Mesenchymal stem cell (in vitro differentiated cells and primary cell): ENCODE data around the gene RAB27B.

Source experiments
- DNase-seq: peaks from one replicate; pipeline ENCODE4 v3.0.0-alpha.2; 2013
- H2AFZ ChIP-seq: one replicate; pipeline ENCODE4 v1.6.1; 2013; ENCODE audit warnings: low read depth, mild to moderate bottlenecking, control low read depth, inconsistent platforms, low read length, moderate library complexity
- H2AK5ac ChIP-seq: 2 replicates; pipeline ENCODE4 v1.6.1; 2013; ENCODE audit warnings: low read length, moderate library complexity, mild to moderate bottlenecking, inconsistent platforms; ENCODE audit not compliant: severe bottlenecking
- H2BK120ac ChIP-seq: one replicate; pipeline ENCODE4 v1.6.1; 2013; ENCODE audit warnings: low read depth, mild to moderate bottlenecking, inconsistent platforms, low read length, moderate library complexity
- H2BK12ac ChIP-seq, 2 experiments: one replicate each; pipeline ENCODE4 v1.6.1; 2013; ENCODE audit warnings: inconsistent platforms in 2 of 2, low read length in 2 of 2, mild to moderate bottlenecking in 2 of 2, moderate library complexity in 2 of 2, control low read depth in 1 of 2
- H2BK15ac ChIP-seq: one replicate; pipeline ENCODE4 v1.6.1; 2013; ENCODE audit warnings: mild to moderate bottlenecking, low read depth, inconsistent platforms; ENCODE audit not compliant: poor library complexity, severe bottlenecking
- H2BK5ac ChIP-seq: 2 replicates; pipeline ENCODE4 v1.6.1; 2013; ENCODE audit warnings: low read depth, mild to moderate bottlenecking, low read length, control low read depth, inconsistent platforms; ENCODE audit not compliant: poor library complexity, severe bottlenecking
- H3K14ac ChIP-seq, 2 experiments: one replicate each; pipeline ENCODE4 v1.6.1; 2013; ENCODE audit warnings: inconsistent platforms in 2 of 2, low read length in 2 of 2, control low read depth in 1 of 2, mild to moderate bottlenecking in 1 of 2, moderate library complexity in 1 of 2
- H3K18ac ChIP-seq, 2 experiments: one replicate each; pipeline ENCODE4 v1.6.1; 2013; ENCODE audit warnings: inconsistent platforms in 2 of 2, low read length in 2 of 2, control low read depth in 1 of 2, low read depth in 1 of 2, mild to moderate bottlenecking in 1 of 2
- H3K23ac ChIP-seq, 2 experiments: one replicate each; pipeline ENCODE4 v1.6.1; 2013; ENCODE audit warnings: inconsistent platforms in 2 of 2, low read length in 2 of 2, mild to moderate bottlenecking in 2 of 2, moderate library complexity in 2 of 2, control low read depth in 1 of 2
- H3K27ac ChIP-seq: 2 replicates; pipeline ENCODE4 v1.5.1; 2013; ENCODE audit warnings: mild to moderate bottlenecking, moderate library complexity, low read length, control low read depth, inconsistent platforms; ENCODE audit not compliant: poor library complexity, severe bottlenecking
- H3K27me3 ChIP-seq, 2 experiments: 2 replicates each; pipeline versions ENCODE4 v1.6.1 to v1.7.0; 2013; ENCODE audit warnings: low read length in 2 of 2, mild to moderate bottlenecking in 2 of 2, moderate library complexity in 2 of 2, control low read depth in 1 of 2, inconsistent platforms in 1 of 2; ENCODE audit not compliant: control insufficient read depth in 1 of 2, insufficient read depth in 1 of 2
- H3K36me3 ChIP-seq, 2 experiments: 2 replicates each; pipeline versions ENCODE4 v1.6.1 to v1.7.0; 2013; ENCODE audit warnings: low read length in 2 of 2, control low read depth in 1 of 2, inconsistent platforms in 1 of 2, low read depth in 1 of 2, mild to moderate bottlenecking in 1 of 2; ENCODE audit not compliant: insufficient read depth in 2 of 2, control insufficient read depth in 1 of 2
- H3K4ac ChIP-seq, 2 experiments: one replicate each; pipeline ENCODE4 v1.6.1; 2013; ENCODE audit warnings: inconsistent platforms in 2 of 2, low read length in 2 of 2, mild to moderate bottlenecking in 2 of 2, moderate library complexity in 2 of 2, control low read depth in 1 of 2, low read depth in 1 of 2
- H3K4me1 ChIP-seq: 2 replicates; pipeline ENCODE4 v1.6.1; 2013; ENCODE audit warnings: low read depth, low read length, control low read depth; ENCODE audit not compliant: control insufficient read depth, insufficient read depth
- H3K4me2 ChIP-seq: 2 replicates; pipeline ENCODE4 v1.6.1; 2013; ENCODE audit warnings: low read length, mild to moderate bottlenecking, inconsistent platforms; ENCODE audit not compliant: poor library complexity, severe bottlenecking
- H3K4me3 ChIP-seq, 2 experiments: 2 replicates each; pipeline versions ENCODE4 v1.5.1 to v1.7.0; 2013; ENCODE audit warnings: low read length in 2 of 2, mild to moderate bottlenecking in 2 of 2, control low read depth in 1 of 2, low read depth in 1 of 2; ENCODE audit not compliant: insufficient read depth in 1 of 2
- H3K79me1 ChIP-seq: replicated peaks from 2 replicates; pipeline ENCODE4 v1.6.1; 2013; ENCODE audit warnings: mild to moderate bottlenecking, control low read depth, low read length, inconsistent platforms; ENCODE audit not compliant: poor library complexity, severe bottlenecking
- H3K9ac ChIP-seq: 2 replicates; pipeline ENCODE4 v1.7.0; 2013; ENCODE audit warnings: mild to moderate bottlenecking, low read length, moderate library complexity
- H3K9me3 ChIP-seq: 2 replicates; pipeline ENCODE4 v1.7.0; 2013; ENCODE audit warnings: mild to moderate bottlenecking, low read length; ENCODE audit not compliant: control insufficient read depth
- H4K8ac ChIP-seq: one replicate; pipeline ENCODE4 v1.6.1; 2013; ENCODE audit warnings: inconsistent platforms, mild to moderate bottlenecking, low read length, moderate library complexity
- H4K91ac ChIP-seq: one replicate; pipeline ENCODE4 v1.6.1; 2013; ENCODE audit warnings: mild to moderate bottlenecking, low read length, inconsistent platforms
- WGBS: methylation state at CpG from one replicate; pipeline ENCODE4 v1.1.7; 2013; ENCODE audit warnings: mixed read lengths; 5-methylcytosine and 5-hydroxymethylcytosine counted together

Gene RAB27B

GRCh38 chr18:54871231-54871630 is 43.0 kb downstream of the RAB27B start:
- H3K18ac ChIP-seq, result no peak overlapping the region
- no peak overlapping the region for H2BK15ac ChIP-seq
- H2BK12ac ChIP-seq, result no peak overlapping the region
- no peak overlapping the region for H3K23ac ChIP-seq
- no peaks in the 10 kb centered on the region for H3K36me3 ChIP-seq
- H3K4ac ChIP-seq, result no peak overlapping the region
- H4K8ac ChIP-seq, result no peak overlapping the region
- 67% methylated on average over 6 of the region's 6 CpGs for WGBS
- H3K9ac ChIP-seq, result no peak overlapping the region
- H2AFZ ChIP-seq, result no peak overlapping the region
- no peak overlapping the region for H3K4me3 ChIP-seq
- H2AK5ac ChIP-seq, result no peak overlapping the region
- no peaks in the 10 kb centered on the region for H3K4me1 ChIP-seq
- H3K79me1 ChIP-seq, result no peaks in the 10 kb centered on the region
- no peak overlapping the region for H3K4me2 ChIP-seq
- H3K27ac ChIP-seq, result no peak overlapping the region
- no peaks in the 10 kb centered on the region for H3K27me3 ChIP-seq
- H3K14ac ChIP-seq, result no peak overlapping the region
- H4K91ac ChIP-seq, result no peak overlapping the region
- no peak for DNase-seq
- no peak overlapping the region for H2BK5ac ChIP-seq
- no peaks in the 10 kb centered on the region for H3K9me3 ChIP-seq
- no peak overlapping the region for H2BK120ac ChIP-seq

GRCh38 chr18:54872681-54873080 is 44.4 kb downstream of the RAB27B start:
- peak overlapping the region in 1 of 2 experiments; percentile 73 for H3K4ac ChIP-seq
- H3K14ac ChIP-seq, result no peak overlapping the region
- H3K4me2 ChIP-seq, result no peak overlapping the region
- no peak overlapping the region for H2BK120ac ChIP-seq
- no peak overlapping the region for H3K18ac ChIP-seq
- no peaks in the 10 kb centered on the region for H3K27me3 ChIP-seq
- H2BK12ac ChIP-seq, result no peak overlapping the region
- no peak overlapping the region for H3K23ac ChIP-seq
- no peaks in the 10 kb centered on the region for H3K9me3 ChIP-seq
- H3K4me3 ChIP-seq, result no peak overlapping the region
- H3K9ac ChIP-seq, result no peak overlapping the region
- DNase-seq, result no peak
- H2AFZ ChIP-seq, result no peak overlapping the region
- H4K8ac ChIP-seq, result no peak overlapping the region
- H3K27ac ChIP-seq, result no peak overlapping the region
- H2BK15ac ChIP-seq, result no peak overlapping the region
- no peak overlapping the region for H2AK5ac ChIP-seq
- no peaks in the 10 kb centered on the region for H3K79me1 ChIP-seq
- H4K91ac ChIP-seq, result no peak overlapping the region
- no peaks in the 10 kb centered on the region for H3K36me3 ChIP-seq
- no peaks in the 10 kb centered on the region for H3K4me1 ChIP-seq
- H2BK5ac ChIP-seq, result no peak overlapping the region
- 67% methylated on average over 1 of the region's 1 CpG for WGBS

- H4K8ac ChIP-seq, result no peak overlapping the region
- no peak overlapping the region for H2AFZ ChIP-seq
- no peak overlapping the region for H3K4me2 ChIP-seq
- H2BK12ac ChIP-seq, result peak overlapping the region in 1 of 2 experiments; percentile 28
- H3K14ac ChIP-seq, result no peak overlapping the region
- no peak overlapping the region for H2AK5ac ChIP-seq
- peak overlapping the region; percentile 61 for H2BK120ac ChIP-seq
- H3K4me1 ChIP-seq, result no peaks in the 10 kb centered on the region
- H2BK15ac ChIP-seq, result no peak overlapping the region
- H3K27ac ChIP-seq, result no peak overlapping the region
- H2BK5ac ChIP-seq, result no peak overlapping the region
- H3K4ac ChIP-seq, result peak overlapping the region in 1 of 2 experiments; percentile 1
- H3K36me3 ChIP-seq, result no peaks in the 10 kb centered on the region
- H3K18ac ChIP-seq, result peak overlapping the region in 1 of 2 experiments; percentile 37
- no peak overlapping the region for H3K23ac ChIP-seq
- no peaks in the 10 kb centered on the region for H3K9me3 ChIP-seq
- no peak overlapping the region for H3K9ac ChIP-seq
- no peak overlapping the region for H3K4me3 ChIP-seq
- no peak for DNase-seq
- H3K27me3 ChIP-seq, result no peaks in the 10 kb centered on the region
- H4K91ac ChIP-seq, result no peak overlapping the region
- 91% methylated on average over 2 of the region's 2 CpGs for WGBS
- no peaks in the 10 kb centered on the region for H3K79me1 ChIP-seq
These were observed 45.6 kb downstream of the RAB27B start for GRCh38 chr18:54873884-54874255.

- no peak for DNase-seq
- no peaks in the 10 kb centered on the region for H3K79me1 ChIP-seq
- H3K36me3 ChIP-seq, result no peaks in the 10 kb centered on the region
- H3K9me3 ChIP-seq, result no peaks in the 10 kb centered on the region
- H3K18ac ChIP-seq, result no peak overlapping the region
- no peak overlapping the region for H2AFZ ChIP-seq
- H3K4me1 ChIP-seq, result no peaks in the 10 kb centered on the region
- H3K14ac ChIP-seq, result peak overlapping the region in 1 of 2 experiments; percentile 84
- peak overlapping the region in 1 of 2 experiments; percentile 63 for H2BK12ac ChIP-seq
- H2AK5ac ChIP-seq, result no peak overlapping the region
- no peak overlapping the region for H3K27ac ChIP-seq
- H3K27me3 ChIP-seq, result no peaks in the 10 kb centered on the region
- no peak overlapping the region for H4K91ac ChIP-seq
- H3K4me2 ChIP-seq, result no peak overlapping the region
- H3K4ac ChIP-seq, result peak overlapping the region in 1 of 2 experiments; percentile 61
- H2BK120ac ChIP-seq, result no peak overlapping the region
- H2BK5ac ChIP-seq, result no peak overlapping the region
- 100% methylated on average over 3 of the region's 3 CpGs for WGBS
- no peak overlapping the region for H3K9ac ChIP-seq
- H2BK15ac ChIP-seq, result no peak overlapping the region
- H4K8ac ChIP-seq, result peak overlapping the region; percentile 16
- no peak overlapping the region for H3K4me3 ChIP-seq
- H3K23ac ChIP-seq, result no peak overlapping the region
These were observed 46.8 kb downstream of the RAB27B start for GRCh38 chr18:54875063-54875462.
